Omental fat pad (tissue), 4 donors: Measurements from ENCODE around the gene PIGV. TPM values are rescaled to one million over a fixed set of nuclear protein-coding genes. Genes with fewer than 3 reads are reported as not detected.
A peak's percentile ranks its signal among the peaks of the same experiment; 100 is the strongest.

ENCODE experiments used
- ATAC-seq: fragments of 150-250 bp; one replicate; pipeline ENCODE4 v1.9.1; 2016; ENCODE audit warnings: mild to moderate bottlenecking, moderate library complexity; ENCODE audit not compliant: low FRiP score
- DNase-seq: peaks from one replicate; pipeline ENCODE4 v3.0.0-alpha.2; 2019; ENCODE audit warnings: low spot score
- CTCF ChIP-seq, 3 donors: fragments of 450-650 bp; IDR thresholded peaks; one replicate each; pipeline ENCODE4 v1.5.1; 2016 to 2017; ENCODE audit warnings: antibody characterized with exemption in 3 of 3, mild to moderate bottlenecking in 3 of 3, moderate library complexity in 2 of 3
- total RNA-seq, 4 donors: library from RNA; depleted of rRNA; stranded (reverse); fragments of >200 nt; gene quantifications; one replicate each; pipeline ENCODE4 v1.1.0, GENCODE V29; 2016

The PIGV gene
- total RNA-seq, 4 donors from 2014 or later: 7.9 to 17.1 (median 16.5) TPM

GRCh38 chr1:26745191-26745590, 42.6 kb upstream of the PIGV start:
- TF ChIP-seq CTCF (IDR thresholded peaks at IDR 0.05): no peak
- no peak for ATAC-seq
- no peak for DNase-seq

GRCh38 chr1:26747048-26747447, 40.7 kb upstream of the PIGV start:
- DNase-seq: no peak
- no peak for ATAC-seq
- TF ChIP-seq CTCF (IDR thresholded peaks at IDR 0.05): no peak

GRCh38 chr1:26748351-26748750, 39.4 kb upstream of the PIGV start:
- DNase-seq (no peak), ATAC-seq (no peak)
- TF ChIP-seq CTCF (IDR thresholded peaks at IDR 0.05): no peak

- no peak for TF ChIP-seq CTCF (IDR thresholded peaks at IDR 0.05)
- DNase-seq (no peak), ATAC-seq (no peak)
Measured at GRCh38 chr1:26749458-26749857, 38.3 kb upstream of the PIGV start.

GRCh38 chr1:26750428-26750827, 37.3 kb upstream of the PIGV start:
- ATAC-seq: no peak
- TF ChIP-seq CTCF (IDR thresholded peaks at IDR 0.05): no peak
- DNase-seq: no peak

- no peak for DNase-seq
- TF ChIP-seq CTCF (IDR thresholded peaks at IDR 0.05): no peak
- peak; percentile 34 for ATAC-seq
Measured at GRCh38 chr1:26752519-26752918, 35.2 kb upstream of the PIGV start.

- no peak for ATAC-seq
- DNase-seq: no peak
- TF ChIP-seq CTCF (IDR thresholded peaks at IDR 0.05): no peak
Measured at GRCh38 chr1:26754086-26754874, 33.5 kb upstream of the PIGV start.
